ENCODE measurements around the gene LAMC3.

- TF ChIP-seq CTCF (IDR thresholded peaks at IDR 0.05) (no peak), POLR2AphosphoS5 (IDR thresholded peaks at IDR 0.05) (no peak)
Measured at GRCh38 chr9:131107760-131108159, 98.8 kb downstream of the LAMC3 start.

All from breast epithelium (tissue), 3 donors.